NCI-H226 (cell line): ENCODE data around the gene HS3ST2.
A peak's percentile ranks its signal among the peaks of the same experiment; 100 is the strongest.

Experiments
- DNase-seq: peaks from one replicate; pipeline ENCODE4 v3.0.0-alpha.2; 2015

Gene HS3ST2

DNA sequence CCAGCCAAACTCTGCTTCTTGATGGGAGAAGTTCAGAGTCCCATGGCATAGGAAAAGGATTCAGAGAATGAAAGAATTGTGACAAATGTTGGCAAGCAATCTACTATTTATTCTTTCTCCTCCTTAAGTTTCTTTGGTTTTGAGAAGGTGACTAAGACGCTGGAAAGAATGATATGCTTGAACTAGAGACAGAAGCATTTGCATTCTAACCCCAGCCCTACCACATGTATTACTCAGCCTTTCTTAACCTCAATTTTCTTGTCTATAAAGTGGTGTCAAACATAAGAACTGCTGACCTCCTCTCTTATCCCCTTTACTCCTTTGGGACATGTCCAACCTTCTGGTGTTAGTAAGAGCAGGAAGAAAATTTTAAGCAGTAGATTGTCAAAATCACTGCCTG is 124.7 kb downstream of the HS3ST2 start:
- DNase-seq, result no peak

DNA sequence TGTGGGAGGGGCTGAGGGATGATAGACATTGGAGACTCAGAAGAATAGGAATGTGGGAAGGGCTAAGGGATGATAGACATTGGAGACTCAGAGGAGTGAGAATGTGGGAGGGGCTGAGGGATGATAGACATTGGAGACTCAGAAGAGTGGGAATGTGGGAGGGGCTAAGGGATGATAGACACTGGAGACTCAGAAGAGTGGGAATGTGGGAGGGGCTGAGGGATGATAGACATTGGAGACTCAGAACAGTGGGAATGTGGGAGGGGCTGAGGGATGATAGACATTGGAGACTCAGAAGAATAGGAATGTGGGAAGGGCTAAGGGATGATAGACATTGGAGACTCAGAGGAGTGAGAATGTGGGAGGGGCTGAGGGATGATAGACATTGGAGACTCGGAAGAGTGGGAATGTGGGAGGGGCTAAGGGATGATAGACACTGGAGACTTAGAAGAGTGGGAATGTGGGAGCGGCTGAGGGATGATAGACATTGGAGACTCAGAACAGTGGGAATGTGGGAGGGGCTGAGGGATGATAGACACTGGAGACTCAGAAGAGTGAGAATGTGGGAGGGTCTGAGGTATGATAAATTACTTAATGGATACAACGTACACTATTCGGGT is 125.9 kb downstream of the HS3ST2 start:
- peak; percentile 39 for DNase-seq

DNA sequence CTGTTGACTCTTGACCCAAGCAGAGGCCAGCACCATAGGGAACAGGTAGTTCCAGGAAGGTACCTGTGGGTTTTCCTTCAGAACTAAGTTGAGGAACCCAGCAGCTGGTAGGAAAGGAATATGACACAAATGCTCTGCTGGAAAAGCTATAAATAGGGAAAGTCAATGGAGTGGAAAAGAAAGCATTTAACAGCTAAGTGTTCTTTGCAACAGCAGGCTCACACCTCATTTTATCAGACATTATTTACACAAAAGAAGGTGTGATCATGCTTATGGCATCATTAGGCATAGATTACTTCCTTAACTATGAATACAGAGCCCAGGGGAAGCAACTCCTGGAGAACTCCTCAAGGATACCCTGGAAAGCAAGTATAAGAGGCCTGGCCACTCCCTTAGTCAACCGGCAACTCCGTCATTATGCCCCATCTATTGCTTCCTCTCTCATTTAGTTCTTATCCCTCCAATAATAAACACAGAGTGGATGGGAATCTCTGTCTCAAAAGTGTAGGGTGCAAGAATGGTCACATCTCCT is 128.1 kb downstream of the HS3ST2 start:
- no peak for DNase-seq

DNA sequence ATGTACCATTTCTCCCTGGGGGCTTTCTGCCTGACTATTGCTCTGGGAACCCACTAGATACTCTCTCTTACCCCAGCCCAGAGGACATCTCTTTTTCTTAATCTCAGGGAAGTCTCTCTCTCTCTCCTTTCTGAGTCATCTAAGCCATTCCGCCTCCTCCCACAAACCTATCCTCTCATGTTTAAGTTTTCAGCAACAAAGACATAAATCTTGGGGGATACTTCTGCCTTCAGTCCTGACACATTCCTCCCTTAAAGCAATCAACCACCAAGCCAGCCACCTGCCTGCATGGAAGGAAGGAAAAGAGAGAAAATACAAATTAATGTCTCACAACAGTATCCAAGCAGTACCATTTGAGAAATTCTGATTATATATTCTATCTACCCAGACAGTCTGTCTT is 128.8 kb downstream of the HS3ST2 start:
- no peak for DNase-seq

DNA sequence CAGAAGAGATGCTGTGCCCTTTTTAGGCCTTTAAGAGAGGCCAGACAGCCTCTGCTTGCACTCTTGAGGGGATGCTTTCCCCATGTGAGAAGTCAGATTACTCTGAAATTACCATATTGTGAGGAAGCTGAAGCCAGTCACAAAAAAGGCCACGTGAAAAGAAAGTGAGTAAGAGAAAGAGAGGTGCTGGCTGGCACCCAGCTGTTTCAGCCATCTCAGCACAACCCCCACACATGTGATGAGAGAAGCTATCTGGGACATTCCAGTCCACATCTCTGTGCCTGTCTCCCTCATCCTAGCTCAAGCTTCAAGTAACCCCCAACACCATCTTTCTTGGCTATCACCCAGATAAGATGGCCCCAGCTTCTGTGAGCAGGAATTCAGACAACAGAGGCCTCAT is 131.4 kb downstream of the HS3ST2 start:
- no peak for DNase-seq

DNA sequence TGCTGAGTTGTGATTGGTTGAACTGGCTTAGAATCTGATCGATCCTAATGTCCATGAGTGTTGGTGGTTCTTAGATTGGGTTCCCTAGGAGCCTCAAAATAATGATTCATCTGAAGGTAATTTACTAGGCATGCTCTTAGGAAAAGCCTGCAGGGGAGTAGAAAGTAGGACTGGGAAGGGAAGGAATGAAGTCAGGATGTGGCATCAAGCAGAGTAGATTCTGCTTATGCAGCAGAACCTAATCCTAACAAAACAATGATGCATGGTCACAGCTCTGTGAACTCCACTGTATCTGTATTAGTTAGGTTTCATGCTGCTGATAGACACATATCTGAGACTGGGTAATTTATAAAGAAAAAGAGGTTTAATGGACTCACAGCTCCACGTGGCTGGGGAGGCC is 132.5 kb downstream of the HS3ST2 start:
- DNase-seq, result no peak

DNA sequence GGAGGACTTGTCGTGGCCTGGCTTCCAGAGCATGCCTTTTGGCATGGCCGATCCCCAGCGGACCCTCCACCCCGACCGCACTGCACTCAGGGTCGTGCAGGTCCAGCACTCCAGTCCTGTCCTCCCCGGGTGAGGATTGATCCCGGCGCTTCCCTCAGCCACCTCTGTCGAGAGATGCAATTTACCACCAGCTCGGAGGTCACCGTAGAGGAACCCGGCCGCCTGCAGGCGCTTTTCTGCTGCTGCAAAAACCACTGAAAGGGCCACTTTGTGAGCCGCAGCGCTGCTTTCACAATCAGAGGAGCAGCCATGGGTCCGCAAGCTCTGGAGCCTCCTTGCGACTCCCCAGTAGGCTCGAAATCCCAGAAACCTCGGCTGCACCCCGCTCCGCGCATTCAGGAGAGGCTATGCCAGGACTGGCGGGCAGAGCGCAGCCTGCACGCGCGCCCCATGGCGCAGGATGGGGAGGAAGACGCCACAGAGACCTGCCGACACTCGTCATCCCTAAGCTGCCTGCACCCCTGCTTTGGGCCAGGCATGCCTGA is 134.2 kb downstream of the HS3ST2 start:
- no peak for DNase-seq

DNA sequence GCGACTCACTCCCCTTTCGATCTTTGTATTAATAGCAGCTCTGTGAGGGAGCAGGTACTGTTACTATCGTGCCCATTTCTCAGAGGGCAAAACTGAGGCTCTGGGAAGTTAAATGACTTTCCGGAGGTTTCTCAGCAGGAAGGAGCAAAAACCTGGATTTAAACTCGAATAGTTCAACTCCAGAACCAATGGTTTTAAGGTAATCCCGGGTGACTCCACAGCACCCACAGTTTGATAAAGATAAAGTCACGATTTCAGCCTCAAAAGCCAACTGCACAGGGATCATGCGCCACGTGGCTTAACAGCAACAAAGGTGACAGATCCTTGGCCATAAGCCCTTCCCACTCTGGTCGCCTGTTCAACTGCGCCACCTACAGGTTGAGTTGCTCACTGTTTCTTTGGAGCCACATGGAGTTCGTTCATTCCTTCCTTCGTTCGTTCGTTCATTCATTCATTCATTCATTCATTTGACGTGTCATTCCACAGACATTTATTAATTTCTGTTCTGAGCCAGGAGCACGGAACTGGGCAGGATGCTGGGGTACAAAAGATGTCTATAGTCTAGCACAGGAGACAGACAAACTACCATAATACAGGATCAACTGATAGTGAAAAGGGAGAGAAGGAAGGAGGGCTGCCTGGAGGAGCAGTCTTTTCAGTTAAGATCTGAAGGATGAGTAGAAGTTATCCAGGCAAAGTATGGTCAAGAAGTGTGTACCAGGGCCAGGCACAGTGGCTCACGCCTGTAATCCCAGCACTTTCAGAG is 134.8 kb downstream of the HS3ST2 start:
- peak; percentile 5 for DNase-seq

DNA sequence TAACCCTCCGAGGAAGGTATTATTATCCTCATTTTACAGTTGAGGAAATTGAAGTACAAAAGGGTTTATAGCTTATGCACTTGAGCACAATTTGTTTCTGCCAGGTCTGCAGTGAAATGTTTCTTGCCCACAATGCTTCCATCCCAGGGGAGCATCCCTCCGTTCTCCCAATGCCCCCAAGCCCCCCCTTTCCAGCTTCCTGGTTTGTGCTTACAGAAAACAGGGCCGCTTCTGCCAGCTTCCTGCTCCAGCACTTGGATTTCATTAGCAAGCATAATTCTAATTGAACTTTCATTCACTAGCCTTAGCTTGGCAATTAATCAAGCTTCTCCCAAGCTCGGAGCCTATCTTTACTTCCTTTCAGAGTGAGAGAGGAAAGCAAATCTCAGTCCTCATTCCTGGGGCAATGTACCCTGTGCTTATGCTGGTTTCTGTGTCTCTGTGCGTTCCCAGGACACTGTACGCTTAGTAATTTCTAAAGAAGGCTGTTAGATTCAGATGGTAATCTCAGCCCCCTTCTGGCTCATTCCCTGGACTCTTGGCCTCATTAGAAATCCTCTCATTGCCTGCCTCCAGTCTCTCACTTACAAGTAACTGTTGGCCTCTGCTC is 141.6 kb downstream of the HS3ST2 start:
- no peak for DNase-seq

DNA sequence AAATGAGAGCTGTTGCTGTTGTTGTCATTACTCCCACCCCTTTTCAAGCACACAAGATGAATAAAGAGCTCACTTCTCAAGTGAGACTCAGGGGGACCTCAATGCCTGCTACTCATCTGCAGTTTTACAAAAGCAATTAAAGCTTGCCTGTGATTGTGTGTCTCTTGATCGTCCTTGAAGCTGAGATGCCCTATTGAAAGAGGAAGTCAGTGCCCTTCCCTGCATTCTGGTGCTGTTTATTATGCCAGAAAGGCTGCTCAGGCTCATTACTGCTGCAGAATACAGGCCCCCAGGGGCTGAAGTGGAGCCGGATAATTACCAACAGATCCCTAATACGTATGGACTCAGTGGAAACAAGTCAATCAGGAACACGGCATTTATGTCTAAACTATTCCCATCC is 147.2 kb downstream of the HS3ST2 start:
- no peak for DNase-seq

DNA sequence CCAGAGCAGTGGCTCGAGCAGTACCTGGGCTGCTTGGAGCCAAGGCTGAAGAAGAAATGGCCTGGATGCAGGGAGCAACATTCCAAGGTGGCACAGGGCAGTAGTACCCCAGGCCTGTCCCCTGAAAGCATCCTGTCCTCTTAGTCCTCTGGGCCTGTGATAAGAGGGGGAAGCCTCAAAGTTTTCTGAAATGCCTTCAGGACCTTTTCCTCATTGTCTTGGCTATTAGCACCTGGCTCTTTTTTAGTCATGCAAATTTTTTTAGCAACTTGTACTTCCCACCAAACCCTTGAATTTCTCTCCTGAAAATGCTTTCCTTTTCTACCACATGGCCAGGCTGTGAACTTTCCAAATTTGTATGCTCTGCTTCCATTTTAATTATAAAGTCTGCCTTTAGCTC is 148.9 kb downstream of the HS3ST2 start:
- DNase-seq, result no peak
